K562 (cell line): ENCODE measurements around the gene NXT1. TPM values are rescaled to one million over a fixed set of nuclear protein-coding genes. Genes with fewer than 3 reads are reported as not detected.

Experiments
- ATAC-seq: fragments of 200-7000 bp; cut with Tn5 transposase; 3 replicates; pipeline ENCODE4 v1.9.1; 2020; ENCODE audit warnings: moderate library complexity
- BruUV-seq: library from RNA; stranded (reverse); fragments of 400-500 nt; replicated peaks from 2 replicates; lab custom pipeline; 2021; lab: Mats Ljungman, UMichigan
- CTCF ChIA-PET: fragments of 300-600 bp; formaldehyde crosslinking; extraction: SDS; loops from one replicate; lab custom pipeline; 2021; ENCODE audit warnings: low intra/inter-chr PET ratio; lab: Yijun Ruan, JAX
- POLR2A ChIA-PET: fragments of 300-600, 350-650 bp; sonication (Branson Sonifier 250); formaldehyde crosslinking; extraction: SDS; loops from one replicate; lab custom pipeline; 2021; ENCODE audit warnings: antibody characterized with exemption, inconsistent platforms; lab: Yijun Ruan, JAX
- DNase-seq, 4 experiments: peaks; one replicate each; pipeline versions ENCODE4 v3.0.0 to v3.0.0-alpha.2; 2011 to 2018; ENCODE audit warnings: low spot score in 3 of 4, mixed read lengths in 3 of 4; ENCODE audit errors: extremely low read depth in 1 of 4
- FAIRE-seq: peaks from 2 replicates; lab custom pipeline; 2011; peaks lifted over from hg19 to GRCh38; lab: Jason Lieb, UNC
- H2AFZ ChIP-seq: 2 replicates; pipeline ENCODE4 v1.6.0; 2011; ENCODE audit warnings: low read depth, low read length, control low read depth, inconsistent platforms
- H3K27ac ChIP-seq: fragments of 200-600 bp; 3 replicates; pipeline ENCODE4 v1.8.0; 2011; ENCODE audit warnings: low read depth, mild to moderate bottlenecking, control low read depth, inconsistent platforms, low read length, moderate library complexity, mixed read lengths; ENCODE audit errors: extremely low read depth
- H3K27me3 ChIP-seq, 2 experiments: fragments of 300-600 bp in 1 of 2; 2 replicates in 1 of 2; 3 replicates in 1 of 2; pipeline versions ENCODE4 v1.6.0 to v1.8.0; 2011; ENCODE audit warnings: inconsistent platforms in 2 of 2, low read length in 2 of 2, mild to moderate bottlenecking in 1 of 2, mixed read lengths in 1 of 2, moderate library complexity in 1 of 2; ENCODE audit not compliant: control insufficient read depth in 2 of 2, insufficient read depth in 2 of 2
- H3K36me3 ChIP-seq: fragments of 300-600 bp; 3 replicates; pipeline ENCODE4 v1.8.0; 2011; ENCODE audit warnings: mild to moderate bottlenecking, low read length, inconsistent platforms; ENCODE audit not compliant: control insufficient read depth, insufficient read depth
- H3K4me1 ChIP-seq, 2 experiments: fragments of 200-600 bp in 1 of 2; replicated peaks in 1 of 2; 2 replicates in 1 of 2; 3 replicates in 1 of 2; pipeline versions ENCODE4 v1.5.1 to v1.8.0; 2011; ENCODE audit warnings: inconsistent platforms in 2 of 2, low read length in 2 of 2, mild to moderate bottlenecking in 1 of 2, mixed read lengths in 1 of 2, moderate library complexity in 1 of 2; ENCODE audit not compliant: control insufficient read depth in 2 of 2, insufficient read depth in 2 of 2
- H3K4me2 ChIP-seq: 2 replicates; pipeline ENCODE4 v1.6.1; 2011; ENCODE audit warnings: low read length, control low read depth, inconsistent platforms, mixed read lengths; ENCODE audit not compliant: insufficient read depth
- H3K4me3 ChIP-seq: fragments of 200-600 bp; sonication (generic), shearing (Covaris generic); 2 replicates; pipeline ENCODE4 v1.5.1; 2016; ENCODE audit warnings: control low read depth, inconsistent platforms
- H3K79me2 ChIP-seq: fragments of 200-600 bp; 3 replicates; pipeline ENCODE4 v1.8.0; 2011; ENCODE audit warnings: low read length, inconsistent platforms; ENCODE audit not compliant: control insufficient read depth, insufficient read depth
- H3K9ac ChIP-seq, 2 experiments: 2 replicates each; pipeline versions ENCODE4 v1.6.0 to v1.6.1; 2011; ENCODE audit warnings: low read depth in 2 of 2, low read length in 2 of 2, control low read depth in 1 of 2, inconsistent platforms in 1 of 2, mild to moderate bottlenecking in 1 of 2, mixed read lengths in 1 of 2; ENCODE audit not compliant: insufficient read depth in 1 of 2
- H3K9me1 ChIP-seq: one replicate; pipeline ENCODE4 v1.6.0; 2011; ENCODE audit warnings: inconsistent platforms, mild to moderate bottlenecking, low read length, moderate library complexity; ENCODE audit not compliant: control insufficient read depth, insufficient read depth
- H3K9me3 ChIP-seq: replicated peaks from 2 replicates; pipeline ENCODE4 v1.5.1; 2011; ENCODE audit warnings: low read depth, low read length, inconsistent platforms; ENCODE audit not compliant: control insufficient read depth, insufficient read depth
- H4K20me1 ChIP-seq: replicated peaks from 2 replicates; pipeline ENCODE4 v1.6.1; 2011; ENCODE audit warnings: low read length, inconsistent platforms, mixed read lengths; ENCODE audit not compliant: control insufficient read depth, insufficient read depth
- NFIC ChIP-seq: fragments of 450-650 bp; IDR thresholded peaks from 2 replicates; pipeline ENCODE4 v1.6.1; 2017; ENCODE audit warnings: mild to moderate bottlenecking, inconsistent platforms
- POLR2A ChIP-seq: fragments of 450-650 bp; conservative IDR thresholded peaks from 2 replicates; pipeline ENCODE4 v1.6.1; 2016
- POLR2G ChIP-seq: fragments of 200-400 bp; formaldehyde crosslinking; IDR thresholded peaks from 2 replicates; pipeline ENCODE4 v1.6.1; 2017; ENCODE audit warnings: low read depth, mild to moderate bottlenecking, antibody characterized with exemption, low read length, moderate library complexity
- RBFOX2 ChIP-seq: fragments of 200-400 bp; formaldehyde crosslinking; IDR thresholded peaks from 2 replicates; pipeline ENCODE4 v1.6.1; 2017; ENCODE audit warnings: low read depth, mild to moderate bottlenecking, low read length, moderate library complexity
- U2AF2 ChIP-seq: fragments of 200-400 bp; formaldehyde crosslinking; optimal IDR thresholded peaks from 2 replicates; pipeline ENCODE3; 2017; ENCODE audit warnings: low read depth, mild to moderate bottlenecking, low read length
- WGBS: fragments of 100-300 bp; shearing (Covaris generic); methylation state at CpG from one replicate; pipeline ENCODE4 v1.1.6; 2016; ENCODE audit warnings: low coverage, mixed read lengths; ENCODE audit not compliant: insufficient coverage; ENCODE audit errors: missing lambda C conversion rate; 5-methylcytosine and 5-hydroxymethylcytosine counted together
- in situ Hi-C: fragments of 300-500 bp; cut with MboI; formaldehyde crosslinking; loops from 4 replicates; pipeline ENCODE4 v1.15.0; 2018; ENCODE audit warnings: inconsistent platforms, mixed read lengths
- intact Hi-C: fragments of 100-400 bp; cut with micrococcal nuclease; formaldehyde crosslinking; loops from 2 replicates; pipeline ENCODE4 v1.14.2; 2022
- polyA plus RNA-seq, 8 experiments: library from polyadenylated mRNA; depleted of rRNA in 4 of 8; stranded (reverse) in 5 of 8; unstranded in 3 of 8; fragments of >200 nt; fragmentation: Nextera tagmentation in 2 of 8; fragmentation: Illumina TruSeq in 1 of 8; extraction: Ambion mirVana in 2 of 8; extraction: Trizol in 1 of 8; gene quantifications; 2 replicates each; pipeline versions ENCODE4 v1.2.1 to v1.2.3, GENCODE V29; 2011 to 2014; ENCODE audit warnings: inconsistent platforms in 1 of 8, missing spikeins in 1 of 8
- total RNA-seq, 7 experiments: library from RNA; depleted of rRNA in 6 of 7; stranded (reverse); fragments of >200 nt in 6 of 7; fragmentation: Illumina TruSeq in 2 of 7; extraction: Trizol in 2 of 7; gene quantifications; 2 replicates each; pipeline versions ENCODE4 v1.2.1 to v1.2.3, GENCODE V29; 2011 to 2021; ENCODE audit warnings: low replicate concordance in 1 of 7
- TF ChIP-seq, protein P1 (sequence below): fragments of 450-650 bp; formaldehyde crosslinking; IDR thresholded peaks from 2 replicates; pipeline ENCODE4 v1.4.0; 2020; ENCODE audit warnings: mild to moderate bottlenecking, mixed read lengths

Gene NXT1
- total and polyA plus RNA-seq, 9 of the 15 experiments (the other 6 are each of a cell fraction or from before 2014, with no cell fraction given), result 7.7 to 50.9 (median 35.6) TPM

DNA sequence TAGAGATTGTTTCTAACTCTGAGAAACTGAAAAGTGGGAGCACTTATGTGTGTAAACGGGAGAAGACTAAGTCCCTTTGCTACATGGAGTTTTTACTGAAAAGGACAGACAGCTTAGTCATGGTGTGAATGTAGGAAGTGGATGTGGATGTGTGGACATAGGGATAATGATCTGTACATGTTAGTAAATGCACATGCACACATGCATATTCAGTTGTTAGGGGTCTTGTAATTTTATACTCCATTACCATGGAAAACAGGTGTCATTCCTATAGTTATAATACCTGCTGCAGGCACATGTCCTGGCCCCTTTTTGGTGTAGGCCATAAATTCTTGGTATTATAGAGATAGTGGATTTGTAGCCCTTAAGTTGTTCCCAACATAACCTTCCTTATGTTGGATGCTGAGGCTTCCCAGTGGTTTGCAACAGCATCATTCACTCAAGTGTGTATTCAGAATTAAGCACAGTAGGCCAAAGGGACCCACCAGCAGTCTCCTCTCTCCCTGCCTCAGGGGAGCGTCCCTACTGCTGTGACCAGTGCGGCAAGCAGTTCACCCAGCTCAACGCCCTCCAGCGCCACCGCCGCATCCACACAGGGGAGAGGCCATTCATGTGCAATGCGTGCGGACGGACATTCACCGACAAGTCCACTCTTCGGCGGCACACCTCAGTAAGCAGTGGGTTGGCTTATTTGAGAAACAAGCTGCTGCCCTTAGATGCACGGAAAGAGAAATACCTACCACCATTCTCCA is 18.7 kb downstream of the NXT1 start:
- peaks cover 99% of the 10 kb centered on the region for H3K36me3 ChIP-seq
- BruUV-seq, result no TSS peak
- peaks cover 10 to 15% of the 10 kb centered on the region in 2 experiments; a peak in 4 of 5 replicates for H3K4me1 ChIP-seq
- H2AFZ ChIP-seq, result no peak overlapping the region
- POLR2A ChIA-PET, result interaction anchor here (1.0 to 1.1 kb wide), 3 partner anchors 19 to 459 kb away, joined by 3 to 5 read pairs (median 3); partner anchors contain the start of gene NXT1
- no peaks in the 10 kb centered on the region for H3K9me1 ChIP-seq
- no peak overlapping the region for H3K4me2 ChIP-seq
- H3K27me3 ChIP-seq, result no peaks in the 10 kb centered on the region
- no peak overlapping the region for H3K27ac ChIP-seq
- ATAC-seq, result no peak; the same call in 2 of the 3 replicates
- peaks cover 6% of the 10 kb centered on the region; the same call in 1 of the 2 replicates for H4K20me1 ChIP-seq
- H3K9me3 ChIP-seq, result no peaks in the 10 kb centered on the region
- TF ChIP-seq RBFOX2 (0 out of 2 replicates have a peak, but pooled peaks have one; percentile 20), POLR2G (peak; percentile 58), U2AF2 (no peak)
- FAIRE-seq, result no peak
- H3K79me2 ChIP-seq, result peaks cover 43% of the 10 kb centered on the region
- no peak overlapping the region for H3K9ac ChIP-seq
- in situ Hi-C loops, result no loop called here
- CTCF ChIA-PET, result no interaction called here
- 87% methylated on average over 10 of the region's 14 CpGs for WGBS
- DNase-seq, result no peak
- intact Hi-C loops, result no loop called here
- H3K4me3 ChIP-seq, result no peak overlapping the region

DNA sequence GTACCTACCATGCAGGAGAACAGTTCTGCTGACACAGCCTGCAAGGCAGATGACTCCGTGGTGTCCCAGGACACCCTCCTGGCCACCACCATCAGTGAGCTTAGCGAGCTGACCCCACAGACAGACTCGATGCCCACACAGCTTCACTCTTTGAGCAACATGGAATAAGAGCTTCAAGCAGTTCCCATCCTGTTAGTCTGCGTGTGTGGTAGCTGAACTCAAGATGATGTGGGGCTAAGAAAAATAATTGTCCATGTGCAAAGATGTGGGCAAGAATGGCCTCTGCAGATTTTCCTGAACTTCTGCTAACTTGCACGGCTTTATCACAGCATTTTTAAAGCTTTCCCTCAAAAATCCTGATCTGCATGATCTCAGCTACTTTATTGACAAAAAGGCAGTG is 19.7 kb downstream of the NXT1 start:
- ChIA-PET POLR2A (interaction anchor here (1.4 kb wide), 1 partner anchor 9 kb away, joined by 3 read pairs; the partner anchor contains the start of gene GZF1), CTCF (no interaction called here)
- Histone ChIP-seq H3K79me2 (peaks cover 32% of the 10 kb centered on the region), H3K9ac (no peak overlapping the region), H4K20me1 (peaks cover 6% of the 10 kb centered on the region; the same call in 1 of the 2 replicates), H3K4me2 (no peak overlapping the region), H3K27me3 (no peaks in the 10 kb centered on the region), H3K4me1 (peaks cover 8 to 15% of the 10 kb centered on the region in 2 experiments; a peak in 4 of 5 replicates), H2AFZ (no peak overlapping the region), H3K4me3 (no peak overlapping the region), H3K9me1 (no peaks in the 10 kb centered on the region), H3K36me3 (peaks cover 97% of the 10 kb centered on the region), H3K9me3 (no peaks in the 10 kb centered on the region), H3K27ac (no peak overlapping the region)
- in situ Hi-C loops (no loop called here), intact Hi-C loops (no loop called here)
- no peak for FAIRE-seq
- no TSS peak for BruUV-seq
- WGBS, result 88% methylated on average over 5 of the region's 5 CpGs
- no peak for DNase-seq
- ATAC-seq, result no peak
- TF ChIP-seq POLR2A (peak; percentile 29), NFIC (0 out of 2 replicates have a peak, but pooled peaks have one; percentile 41)
- TF ChIP-seq, protein P1, sequence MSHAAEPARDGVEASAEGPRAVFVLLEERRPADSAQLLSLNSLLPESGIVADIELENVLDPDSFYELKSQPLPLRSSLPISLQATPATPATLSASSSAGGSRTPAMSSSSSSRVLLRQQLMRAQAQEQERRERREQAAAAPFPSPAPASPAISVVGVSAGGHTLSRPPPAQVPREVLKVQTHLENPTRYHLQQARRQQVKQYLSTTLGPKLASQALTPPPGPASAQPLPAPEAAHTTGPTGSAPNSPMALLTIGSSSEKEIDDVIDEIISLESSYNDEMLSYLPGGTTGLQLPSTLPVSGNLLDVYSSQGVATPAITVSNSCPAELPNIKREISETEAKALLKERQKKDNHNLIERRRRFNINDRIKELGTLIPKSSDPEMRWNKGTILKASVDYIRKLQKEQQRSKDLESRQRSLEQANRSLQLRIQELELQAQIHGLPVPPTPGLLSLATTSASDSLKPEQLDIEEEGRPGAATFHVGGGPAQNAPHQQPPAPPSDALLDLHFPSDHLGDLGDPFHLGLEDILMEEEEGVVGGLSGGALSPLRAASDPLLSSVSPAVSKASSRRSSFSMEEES (CRISPR knock-in tag), result no peak
